Erythroblast (primary cell): ENCODE results near the gene L3MBTL2.

Experiments used
- GATA1 ChIP-seq: IDR thresholded peaks from 2 replicates; pipeline ENCODE4 v1.6.1; 2011; ENCODE audit warnings: low read depth, mild to moderate bottlenecking, control low read depth, low read length, moderate library complexity
- POLR2A ChIP-seq: IDR thresholded peaks from 2 replicates; pipeline ENCODE4 v1.6.1; 2011; ENCODE audit warnings: mild to moderate bottlenecking, low read length

DNA sequence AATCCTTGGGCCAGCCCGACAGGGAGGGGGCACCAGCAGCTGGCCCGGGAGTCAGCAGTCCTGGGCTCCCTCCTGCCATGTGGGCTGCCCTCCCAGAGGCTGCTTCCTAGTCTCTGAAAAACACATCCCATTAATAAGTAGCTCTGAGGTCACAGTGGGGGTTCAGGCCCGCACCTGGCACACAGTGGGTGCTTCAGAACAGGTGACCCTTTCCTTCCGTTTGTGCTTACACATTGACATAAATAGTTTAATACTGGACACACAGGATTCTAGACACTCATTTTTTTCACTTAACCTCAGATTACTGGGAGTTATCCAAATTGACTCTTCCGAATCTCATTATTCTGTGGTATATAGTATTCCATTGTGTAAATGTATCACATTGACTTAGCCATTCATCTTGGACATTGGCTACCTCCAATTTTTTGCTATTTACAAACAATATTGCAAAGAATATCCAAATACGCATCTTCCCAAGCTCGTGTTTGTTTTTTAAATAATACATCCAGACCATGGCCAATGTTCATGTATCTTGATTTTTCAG is 36.1 kb downstream of the L3MBTL2 start:
- TF ChIP-seq POLR2A (no peak), GATA1 (no peak)
